HG02642 (cell line): ENCODE data around the gene TNRC6C.

Source experiments
- ATAC-seq: cut with Tn5 transposase; IDR thresholded peaks from one replicate; pipeline ENCODE4 v1.9.1; 2021; ENCODE audit warnings: mild to moderate bottlenecking; ENCODE audit not compliant: unreplicated experiment, poor library complexity

The TNRC6C gene

DNA sequence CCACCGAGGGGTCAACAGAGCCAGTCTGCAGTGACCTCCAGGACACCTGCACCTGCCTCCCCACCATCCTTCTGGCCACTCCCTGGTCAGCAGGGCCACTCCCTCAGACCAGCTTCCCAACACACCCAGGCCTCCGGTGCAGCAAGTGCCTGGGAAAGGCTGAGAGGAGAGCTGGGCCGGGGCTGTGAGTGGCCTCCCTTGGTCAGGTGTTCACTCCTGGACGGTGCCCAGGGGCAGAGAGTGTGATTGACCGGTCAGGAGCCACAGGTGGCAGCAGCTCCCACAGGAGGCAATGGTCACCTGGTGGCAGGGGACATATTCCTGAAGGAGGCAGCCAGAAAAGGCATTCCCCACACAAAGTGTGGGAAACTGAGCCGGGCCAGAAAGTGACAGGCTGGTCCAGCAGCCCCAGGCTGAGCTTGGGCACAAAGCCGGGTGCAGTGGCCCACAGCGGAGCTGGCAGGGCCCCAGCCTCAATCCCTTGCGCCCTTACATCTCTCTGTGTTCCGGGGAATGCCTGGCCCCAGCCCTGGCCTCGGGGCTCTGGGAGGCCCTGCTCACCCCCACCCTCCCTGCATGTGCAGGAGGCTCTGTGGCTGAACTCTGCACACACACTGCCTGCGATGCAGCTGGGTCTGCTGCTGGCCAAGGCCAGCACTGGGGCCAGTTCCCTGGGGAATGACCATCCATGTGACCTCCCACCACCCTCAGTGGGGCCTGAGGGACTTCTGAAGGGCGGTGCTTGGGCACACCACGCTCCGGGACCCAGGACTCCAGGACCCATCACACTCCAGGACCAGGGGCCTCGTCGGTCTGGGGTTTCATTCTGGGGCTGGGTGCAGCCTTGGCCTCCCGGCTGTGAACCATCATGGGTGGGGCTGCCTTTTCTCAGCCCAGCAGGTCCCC, 186.5 kb downstream of the TNRC6C start:
- ATAC-seq: no peak

DNA sequence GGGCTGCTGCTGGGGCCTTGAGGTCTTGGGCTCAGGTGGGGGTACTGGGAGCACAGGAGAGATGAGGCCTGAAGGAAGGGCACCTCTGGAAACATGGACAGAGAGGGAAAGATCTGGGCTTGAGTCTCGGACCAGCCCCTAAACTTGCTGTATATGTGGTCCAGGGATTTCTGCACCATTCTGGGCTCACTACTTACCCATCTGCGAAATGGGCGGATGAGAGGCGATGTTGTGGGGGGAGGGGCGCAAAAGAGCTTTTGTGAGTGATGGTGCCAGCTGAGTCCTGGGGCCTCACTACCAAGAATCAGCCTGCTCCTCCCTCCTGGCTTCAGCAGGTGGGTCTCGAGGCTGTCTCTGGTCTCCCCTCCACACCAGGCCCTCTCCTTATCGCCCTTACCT, 188.0 kb downstream of the TNRC6C start:
- no peak for ATAC-seq

DNA sequence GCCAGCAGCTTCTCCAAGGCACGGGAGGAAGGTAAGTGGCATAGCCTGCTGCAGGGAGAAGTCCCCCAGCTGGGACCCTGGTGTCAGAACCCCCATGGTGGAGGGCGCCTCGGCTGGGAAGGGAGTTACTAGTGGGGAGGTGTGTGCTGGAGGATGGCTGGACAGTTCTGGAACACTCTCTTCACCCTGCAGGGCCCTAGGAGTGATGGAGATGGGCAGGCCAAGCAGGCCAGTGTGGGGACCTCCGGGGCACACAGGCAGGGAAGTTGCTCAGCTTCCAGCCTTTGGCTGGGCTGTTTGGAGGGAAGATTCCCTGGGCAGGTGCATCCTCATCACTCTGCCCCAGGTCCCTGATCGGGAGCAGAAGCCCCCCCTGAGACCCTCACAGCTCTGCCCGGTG, 188.4 kb downstream of the TNRC6C start:
- no peak for ATAC-seq

DNA sequence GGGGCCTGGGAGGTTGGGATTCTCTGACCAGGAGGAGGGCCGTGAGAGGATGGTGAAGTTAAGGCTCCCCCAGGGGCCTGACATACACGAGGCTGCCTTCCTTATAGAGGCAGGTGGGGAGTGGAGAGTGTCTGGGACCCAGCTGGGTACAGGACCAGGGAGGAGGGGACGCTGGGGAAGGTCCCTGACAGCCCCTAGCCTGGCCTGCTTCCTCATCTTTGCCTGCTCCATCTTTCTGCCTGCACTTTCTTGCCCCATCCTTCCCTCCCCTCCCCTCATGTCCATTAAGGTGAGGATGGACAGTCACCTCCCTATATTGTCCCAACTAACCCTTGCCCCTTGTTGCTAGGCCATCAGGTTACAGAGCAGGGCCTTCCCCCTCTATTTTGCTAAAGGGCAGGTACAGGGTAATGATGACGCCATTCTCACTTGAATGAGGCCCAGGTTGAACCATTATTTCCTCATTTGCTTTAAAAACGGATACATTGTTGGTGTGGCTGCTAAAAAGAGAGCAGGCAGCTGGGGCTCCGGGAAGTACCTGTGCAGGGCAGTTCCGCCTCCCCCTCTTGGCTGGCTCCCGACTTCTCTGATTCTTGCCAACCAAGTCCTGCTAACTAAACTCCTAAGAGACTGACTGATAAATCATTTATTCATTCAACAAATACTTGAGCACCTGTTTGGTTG, 189.0 kb downstream of the TNRC6C start:
- no peak for ATAC-seq

DNA sequence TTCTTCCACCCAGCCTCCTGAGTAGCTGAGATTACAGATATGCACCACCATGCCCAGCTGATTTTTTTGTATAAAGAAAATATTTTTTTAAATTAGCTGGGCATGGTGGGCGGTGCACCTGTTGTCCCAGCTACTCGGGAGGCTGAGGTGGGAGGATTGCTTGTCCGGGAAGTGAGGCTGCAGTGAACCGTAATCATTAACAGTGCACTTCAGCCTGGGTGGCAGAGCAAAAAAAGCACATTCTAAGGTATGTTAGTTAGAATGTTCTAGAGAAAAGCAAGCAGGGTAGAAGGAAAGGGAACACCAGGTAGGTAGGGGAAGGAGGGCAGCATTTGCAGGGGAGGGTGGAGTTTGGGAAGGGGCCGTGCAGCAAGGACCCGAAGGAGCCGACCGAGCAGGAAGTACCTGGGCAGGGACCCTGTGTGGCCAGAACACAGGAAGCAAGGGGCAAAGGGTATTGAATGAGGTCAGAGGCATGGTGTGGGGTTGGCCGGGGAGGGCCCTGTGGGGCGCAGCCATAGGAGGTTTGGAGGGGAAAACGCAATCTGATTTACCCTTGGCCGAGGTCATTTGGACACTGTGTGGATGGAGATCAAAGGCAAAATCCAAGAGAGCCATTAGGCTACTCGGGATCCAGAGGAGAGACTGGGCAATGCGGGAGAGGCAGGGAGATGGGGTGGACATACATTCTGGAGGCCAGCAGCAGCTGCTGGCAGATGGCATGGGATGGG, 189.9 kb downstream of the TNRC6C start:
- ATAC-seq: no peak

DNA sequence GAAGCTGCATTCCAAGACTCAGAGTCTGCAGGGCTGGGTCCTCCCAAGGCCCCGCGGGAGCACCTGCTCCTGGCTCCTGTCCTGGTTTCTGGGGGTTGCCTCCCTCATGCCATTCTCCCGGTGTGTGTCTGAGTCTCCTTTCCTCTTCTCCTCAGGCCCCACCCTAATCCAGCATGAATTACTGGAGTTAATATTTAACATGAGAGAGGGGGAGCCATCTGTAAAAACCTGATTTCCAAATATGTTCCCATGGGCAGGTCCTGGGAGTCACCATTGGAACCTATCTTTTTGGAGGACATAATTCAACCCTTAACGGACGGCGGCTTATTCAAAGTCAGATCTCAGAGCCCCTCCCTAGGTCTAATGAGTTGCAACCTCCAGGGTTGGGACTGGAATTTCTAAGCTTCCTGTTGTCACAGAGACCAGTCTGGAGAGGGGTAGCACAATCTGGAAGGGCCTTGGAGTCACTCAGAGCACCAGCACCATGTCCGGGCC, 193.1 kb downstream of the TNRC6C start:
- no peak for ATAC-seq

DNA sequence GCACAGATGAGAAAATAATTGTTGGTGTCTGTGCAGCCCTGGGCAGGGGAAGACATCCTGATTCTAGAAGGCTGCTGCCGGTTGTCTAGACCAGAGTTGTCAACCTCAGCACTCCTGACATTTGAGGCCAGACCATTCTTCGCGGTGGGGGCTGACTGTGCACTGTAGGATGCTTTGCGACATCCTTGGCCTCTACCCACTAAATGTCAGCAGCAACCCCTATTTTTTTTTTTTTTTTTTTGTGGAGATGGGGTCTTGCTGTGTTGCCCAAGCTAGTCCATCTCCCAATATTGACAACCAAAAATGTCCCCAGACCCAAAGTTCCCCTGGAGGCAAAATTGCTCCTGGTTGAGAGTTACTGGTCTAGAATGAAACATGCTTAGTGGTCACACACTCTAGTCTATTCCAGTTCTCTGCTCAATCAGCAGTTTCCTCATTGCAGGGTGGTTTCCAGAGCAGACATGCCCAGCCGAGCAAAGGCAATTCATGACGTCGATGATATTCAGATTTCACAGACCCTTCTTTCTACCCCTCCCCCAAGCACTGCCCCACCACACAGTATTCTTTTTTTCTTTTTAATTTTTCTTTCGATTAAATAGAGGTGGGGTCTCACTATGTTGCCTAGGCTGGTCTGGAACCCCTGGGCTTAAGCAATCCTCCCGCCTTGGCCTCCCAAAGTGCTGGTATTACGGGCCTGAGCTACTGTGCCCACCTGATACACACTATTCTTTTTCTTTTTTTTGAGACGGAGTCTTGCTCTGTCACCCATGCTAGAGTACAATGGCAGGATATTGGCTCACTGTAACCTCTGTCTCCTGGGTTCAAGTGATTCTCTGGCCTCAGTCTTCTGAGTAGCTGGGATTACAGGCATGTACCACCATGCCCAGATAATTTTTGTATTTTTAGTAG, 196.7 kb downstream of the TNRC6C start:
- peak; percentile 51 for ATAC-seq
